Thymus (tissue), 14 donors: ENCODE results near the gene KANSL1. TPM values are rescaled to one million over a fixed set of nuclear protein-coding genes. Genes with fewer than 3 reads are reported as not detected.
A peak's percentile ranks its signal among the peaks of the same experiment; 100 is the strongest.
"Not testable (repeated sequence)": the region's sequence is repeated elsewhere in the genome, so short reads cannot be mapped to it uniquely, and the experiment has no call there.

Experiments
- DNase-seq, 9 donors: peaks; one replicate each; pipeline ENCODE4 v3.0.0-alpha.2; 2013; ENCODE audit warnings: low spot score in 9 of 9, low read depth in 6 of 9, missing footprints in 1 of 9
- H3K27ac ChIP-seq, 2 donors: one replicate each; pipeline ENCODE4 v1.5.1; 2013; ENCODE audit warnings: control low read depth in 1 of 2, low read depth in 1 of 2, low read length in 1 of 2, mild to moderate bottlenecking in 1 of 2, moderate library complexity in 1 of 2
- H3K27me3 ChIP-seq, 2 donors: one replicate each; pipeline ENCODE4 v1.5.1; 2013; ENCODE audit warnings: low read length in 1 of 2; ENCODE audit not compliant: control insufficient read depth in 2 of 2, insufficient read depth in 1 of 2
- H3K36me3 ChIP-seq, 2 donors: one replicate each; pipeline ENCODE4 v1.5.1; 2013; ENCODE audit warnings: low read length in 1 of 2, mild to moderate bottlenecking in 1 of 2, moderate library complexity in 1 of 2; ENCODE audit not compliant: control insufficient read depth in 2 of 2, insufficient read depth in 2 of 2
- H3K4me1 ChIP-seq, 2 donors: one replicate each; pipeline ENCODE4 v1.5.1; 2013; ENCODE audit warnings: low read length in 2 of 2; ENCODE audit not compliant: control insufficient read depth in 2 of 2, insufficient read depth in 2 of 2
- H3K4me3 ChIP-seq, 2 donors: one replicate each; pipeline ENCODE4 v1.5.1; 2013; ENCODE audit warnings: low read length in 2 of 2, control low read depth in 1 of 2, mild to moderate bottlenecking in 1 of 2
- H3K9me3 ChIP-seq, 2 donors: one replicate each; pipeline ENCODE4 v1.5.1; 2013; ENCODE audit warnings: low read length in 1 of 2, mild to moderate bottlenecking in 1 of 2; ENCODE audit not compliant: control insufficient read depth in 2 of 2, insufficient read depth in 1 of 2
- WGBS: extraction: QIAGEN DNeasy Blood & Tissue Kit; methylation state at CpG from one replicate; pipeline ENCODE4 v1.1.7; 2013; 5-methylcytosine and 5-hydroxymethylcytosine counted together
- long read RNA-seq, 10 donors: transcript quantifications; one replicate each; lab custom pipeline, GENCODE V29; 2026
- polyA plus RNA-seq: library from polyadenylated mRNA; stranded (reverse); fragments of 200-250 nt; gene quantifications from one replicate; pipeline ENCODE4 v1.2.3, GENCODE V29; 2013
- total RNA-seq: library from RNA; stranded (reverse); fragments of 120-200 nt; gene quantifications from one replicate; pipeline ENCODE4 v1.2.4, GENCODE V29; 2013
- donor health status: healthy.

KANSL1 gene
- total RNA-seq, result 101 TPM
- polyA plus RNA-seq, result 22.3 TPM
- long read RNA-seq, donor 1, result 0 reads
- long read RNA-seq, donor 2, result 0 reads
- long read RNA-seq, donor 3, partial matches to known transcripts, result 0 of 22 reads
- long read RNA-seq, donor 3, other reads (novel, unspliced or antisense), result 21 of 22 reads
- long read RNA-seq, donor 4, full-length matches to known transcripts, result 5 of 5 reads
- long read RNA-seq, donor 4, partial matches to known transcripts, result 0 of 5 reads
- long read RNA-seq, donor 4, other reads (novel, unspliced or antisense), result 0 of 5 reads
- long read RNA-seq, donor 5, full-length matches to known transcripts, result 16 of 25 reads
- long read RNA-seq, donor 5, partial matches to known transcripts, result 9 of 25 reads
- long read RNA-seq, donor 5, other reads (novel, unspliced or antisense), result 0 of 25 reads
- long read RNA-seq, donor 6, full-length matches to known transcripts, result 2 of 10 reads
- long read RNA-seq, donor 6, partial matches to known transcripts, result 0 of 10 reads
- long read RNA-seq, donor 6, other reads (novel, unspliced or antisense), result 8 of 10 reads
- long read RNA-seq, donor 7, full-length matches to known transcripts, result 8 of 41 reads
- long read RNA-seq, donor 7, partial matches to known transcripts, result 8 of 41 reads
- long read RNA-seq, donor 7, other reads (novel, unspliced or antisense), result 25 of 41 reads
- long read RNA-seq, donor 8, full-length matches to known transcripts, result 1 of 1 reads
- long read RNA-seq, donor 8, partial matches to known transcripts, result 0 of 1 reads
- long read RNA-seq, donor 8, other reads (novel, unspliced or antisense), result 0 of 1 reads
- long read RNA-seq, donor 9, full-length matches to known transcripts, result 3 of 3 reads
- long read RNA-seq, donor 9, partial matches to known transcripts, result 0 of 3 reads
- long read RNA-seq, donor 9, other reads (novel, unspliced or antisense), result 0 of 3 reads
- long read RNA-seq, donor 10, full-length matches to known transcripts, result 7 of 13 reads
- long read RNA-seq, donor 10, partial matches to known transcripts, result 6 of 13 reads
- long read RNA-seq, donor 10, other reads (novel, unspliced or antisense), result 0 of 13 reads

GRCh38 chr17:46193151-46193625 is at the start of gene KANSL1:
Gene KANSL1 (minus strand): TSS chr17:46193429. CDS start chr17:46172143, 21,286 bp downstream.
- Histone ChIP-seq H3K9me3 (no peaks in the 10 kb centered on the region), H3K4me1 (peaks cover 35 to 49% of the 10 kb centered on the region in 2 donors), H3K36me3 (no peaks in the 10 kb centered on the region), H3K27ac (peak within 1 kb of the TSS; percentile 97 to 99), H3K27me3 (no peaks in the 10 kb centered on the region), H3K4me3 (peak within 1 kb of the TSS; percentile 67 to 96)
- WGBS, result under 1% methylated on average over 72 of the region's 72 CpGs
- DNase-seq, result peak in 8 of 9 donors; percentile 61 to 98 (median 86)

GRCh38 chr17:46231359-46231758 is 38.1 kb upstream of the KANSL1 start:
- H3K9me3 ChIP-seq, H3K4me3 ChIP-seq, H3K36me3 ChIP-seq, H3K27me3 ChIP-seq, H3K27ac ChIP-seq, DNase-seq, H3K4me1 ChIP-seq: not testable (repeated sequence)
- 96% methylated on average over 8 of the region's 8 CpGs for WGBS

- not testable (repeated sequence) for H3K27me3 ChIP-seq, H3K4me1 ChIP-seq, H3K36me3 ChIP-seq, H3K27ac ChIP-seq, H3K9me3 ChIP-seq
- H3K4me3 ChIP-seq, result peak overlapping the region; percentile 48 to 63
- under 1% methylated on average over 19 of the region's 22 CpGs for WGBS
- DNase-seq, result peak; percentile 68 to 97 (median 88)
Measured at GRCh38 chr17:46225274-46225794, 32.1 kb upstream of the KANSL1 start.

- H3K27ac ChIP-seq, H3K4me1 ChIP-seq, H3K36me3 ChIP-seq, H3K27me3 ChIP-seq, H3K9me3 ChIP-seq: not testable (repeated sequence)
- DNase-seq, result peak in 1 of 9 donors; percentile 32
- under 1% methylated on average over 44 of the region's 54 CpGs for WGBS
- H3K4me3 ChIP-seq, result peak overlapping the region; percentile 48 to 63
Measured at GRCh38 chr17:46224864-46225263, 31.6 kb upstream of the KANSL1 start.

- H3K4me3 ChIP-seq, H3K9me3 ChIP-seq, H3K27me3 ChIP-seq, H3K36me3 ChIP-seq, H3K4me1 ChIP-seq, H3K27ac ChIP-seq, DNase-seq: not testable (repeated sequence)
- WGBS, result no CpG with 5 or more reads among the region's 2 CpGs
Measured at GRCh38 chr17:46223041-46223440, 29.8 kb upstream of the KANSL1 start.

GRCh38 chr17:46216682-46217081 is 23.5 kb upstream of the KANSL1 start:
- H3K27ac ChIP-seq, result no peak overlapping the region
- no peak overlapping the region for H3K4me3 ChIP-seq
- peaks cover 2 to 3% of the 10 kb centered on the region in 2 donors for H3K4me1 ChIP-seq
- no peaks in the 10 kb centered on the region for H3K9me3 ChIP-seq
- WGBS, result 98% methylated on average over 3 of the region's 3 CpGs
- H3K36me3 ChIP-seq, result peaks cover 9 to 21% of the 10 kb centered on the region in 2 donors
- DNase-seq, result no peak
- no peaks in the 10 kb centered on the region for H3K27me3 ChIP-seq

GRCh38 chr17:46212634-46213435 is 19.6 kb upstream of the KANSL1 start:
- Histone ChIP-seq H3K4me1 (peaks cover 2 to 3% of the 10 kb centered on the region in 2 donors), H3K36me3 (peaks cover 13 to 14% of the 10 kb centered on the region in 2 donors), H3K4me3 (no peak overlapping the region), H3K27me3 (no peaks in the 10 kb centered on the region), H3K27ac (no peak overlapping the region), H3K9me3 (no peaks in the 10 kb centered on the region)
- peak in 8 of 9 donors; percentile 72 to 96 (median 82) for DNase-seq
- WGBS, result 67% methylated on average over 11 of the region's 11 CpGs

- Histone ChIP-seq H3K4me3 (no peak overlapping the region), H3K9me3 (no peaks in the 10 kb centered on the region), H3K27me3 (no peaks in the 10 kb centered on the region), H3K27ac (no peak overlapping the region), H3K36me3 (peaks cover 0 to 4% of the 10 kb centered on the region in 2 donors), H3K4me1 (peaks cover 2 to 3% of the 10 kb centered on the region in 2 donors)
- DNase-seq, result no peak
- WGBS, result 96% methylated on average over 8 of the region's 8 CpGs
Measured at GRCh38 chr17:46208997-46209396, 15.8 kb upstream of the KANSL1 start.
